Liver (tissue), 9 donors: ENCODE results near the gene TAB2. TPM values are rescaled to one million over a fixed set of nuclear protein-coding genes. Genes with fewer than 3 reads are reported as not detected.

Experiments
- DNase-seq: peaks from one replicate; pipeline ENCODE4 v3.0.0-alpha.2; 2017; ENCODE audit warnings: low spot score
- H3K27ac ChIP-seq, 2 donors: one replicate each; pipeline ENCODE4 v1.7.0; 2013; ENCODE audit warnings: inconsistent platforms in 2 of 2, low read length in 2 of 2, control low read depth in 1 of 2, low read depth in 1 of 2, mild to moderate bottlenecking in 1 of 2
- H3K27me3 ChIP-seq, 4 donors: one replicate each; pipeline versions ENCODE4 v1.6.1 to v1.7.0; 2013; ENCODE audit warnings: low read length in 3 of 4, inconsistent platforms in 1 of 4, mild to moderate bottlenecking in 1 of 4, moderate library complexity in 1 of 4; ENCODE audit not compliant: control insufficient read depth in 4 of 4, insufficient read depth in 4 of 4
- H3K36me3 ChIP-seq, 4 donors: one replicate each; pipeline versions ENCODE4 v1.6.1 to v1.7.0; 2013; ENCODE audit warnings: low read length in 3 of 4, mild to moderate bottlenecking in 3 of 4, low read depth in 1 of 4, moderate library complexity in 1 of 4; ENCODE audit not compliant: control insufficient read depth in 4 of 4, insufficient read depth in 3 of 4
- H3K4me1 ChIP-seq, 4 donors: one replicate each; pipeline versions ENCODE4 v1.6.1 to v1.7.0; 2013; ENCODE audit warnings: low read length in 3 of 4, mild to moderate bottlenecking in 3 of 4, moderate library complexity in 1 of 4; ENCODE audit not compliant: control insufficient read depth in 4 of 4, insufficient read depth in 4 of 4
- H3K4me3 ChIP-seq, 3 donors: one replicate each; pipeline versions ENCODE4 v1.6.1 to v1.7.0; 2013; ENCODE audit warnings: low read length in 3 of 3, control low read depth in 1 of 3, low read depth in 1 of 3, mild to moderate bottlenecking in 1 of 3
- H3K9ac ChIP-seq, 2 donors: one replicate each; pipeline ENCODE4 v1.7.0; 2013; ENCODE audit warnings: low read length in 2 of 2, mild to moderate bottlenecking in 2 of 2, moderate library complexity in 2 of 2, control low read depth in 1 of 2, low read depth in 1 of 2
- H3K9me3 ChIP-seq, 4 donors: one replicate each; pipeline versions ENCODE4 v1.6.1 to v1.7.0; 2013; ENCODE audit warnings: low read length in 3 of 4; ENCODE audit not compliant: control insufficient read depth in 4 of 4
- ATF3 ChIP-seq: IDR thresholded peaks from 2 replicates; pipeline ENCODE4 v1.6.1; 2016; ENCODE audit warnings: antibody characterized with exemption
- EGR1 ChIP-seq, 2 donors: IDR thresholded peaks; 2 replicates each; pipeline ENCODE4 v1.6.1; 2016 to 2018; ENCODE audit warnings: antibody characterized with exemption in 2 of 2, low read depth in 2 of 2
- FOXA1 ChIP-seq: IDR thresholded peaks from 2 replicates; pipeline ENCODE4 v1.6.1; 2016; ENCODE audit warnings: antibody characterized with exemption
- GABPA ChIP-seq, 2 donors: IDR thresholded peaks in 1 of 2; conservative IDR thresholded peaks in 1 of 2; 2 replicates each; pipeline ENCODE4 v1.6.1; 2016; ENCODE audit warnings: antibody characterized with exemption in 2 of 2, mild to moderate bottlenecking in 1 of 2, moderate library complexity in 1 of 2
- HNF4A ChIP-seq, 2 donors: conservative IDR thresholded peaks; 2 replicates each; pipeline ENCODE4 v1.6.1; 2016; ENCODE audit warnings: antibody characterized with exemption in 2 of 2, mild to moderate bottlenecking in 2 of 2
- JUND ChIP-seq, 2 donors: IDR thresholded peaks; 2 replicates each; pipeline ENCODE4 v1.6.1; 2016; ENCODE audit warnings: antibody characterized with exemption in 2 of 2
- NR2F2 ChIP-seq: IDR thresholded peaks from 2 replicates; pipeline ENCODE4 v1.6.1; 2016; ENCODE audit warnings: antibody characterized with exemption
- RAD21 ChIP-seq, 2 donors: IDR thresholded peaks; 2 replicates each; pipeline ENCODE4 v1.6.1; 2016; ENCODE audit warnings: antibody characterized with exemption in 2 of 2, mild to moderate bottlenecking in 2 of 2
- RXRA ChIP-seq, 2 donors: IDR thresholded peaks; 2 replicates each; pipeline ENCODE4 v1.6.1; 2017 to 2018; ENCODE audit warnings: antibody characterized with exemption in 2 of 2, mild to moderate bottlenecking in 1 of 2
- SP1 ChIP-seq: IDR thresholded peaks from 2 replicates; pipeline ENCODE4 v1.6.1; 2018; ENCODE audit warnings: antibody characterized with exemption, mild to moderate bottlenecking
- TAF1 ChIP-seq: conservative IDR thresholded peaks from 2 replicates; pipeline ENCODE4 v1.6.1; 2016; ENCODE audit warnings: antibody characterized with exemption, mild to moderate bottlenecking
- ZBTB33 ChIP-seq: IDR thresholded peaks from 2 replicates; pipeline ENCODE4 v1.6.1; 2016; ENCODE audit warnings: antibody characterized with exemption
- WGBS: extraction: QIAGEN DNeasy Blood & Tissue Kit; methylation state at CpG from one replicate; pipeline ENCODE4 v1.1.7; 2013; 5-methylcytosine and 5-hydroxymethylcytosine counted together
- polyA plus RNA-seq, 2 donors: library from polyadenylated mRNA; stranded (reverse) in 1 of 2; unstranded in 1 of 2; fragments of 200-250 nt in 1 of 2; fragments of >200 nt in 1 of 2; fragmentation: Nextera tagmentation in 1 of 2; extraction: Ambion mirVana in 1 of 2; gene quantifications; one replicate each; pipeline versions ENCODE4 v1.2.1 to v1.2.3, GENCODE V29; 2013 to 2015
- total RNA-seq, 2 donors: library from RNA; depleted of rRNA; stranded (reverse); fragments of >200 nt; gene quantifications; one replicate each; pipeline ENCODE4 v1.2.3, GENCODE V29; 2014
- TF ChIP-seq, protein P1 (sequence below): fragments of 150-350 bp; IDR thresholded peaks from 2 replicates; pipeline ENCODE4 v1.5.1; 2017; ENCODE audit warnings: improper control_type of control experiment, low read depth, low read length; ENCODE audit not compliant: missing input control
- donor health status: healthy.
- donor health status: healthy.
- donor health status: healthy.
- donor health status: healthy.
- donor health status: healthy.

TAB2 gene
- total and polyA plus RNA-seq, 4 donors, result 10.5 to 25.6 (median 18.0) TPM

DNA sequence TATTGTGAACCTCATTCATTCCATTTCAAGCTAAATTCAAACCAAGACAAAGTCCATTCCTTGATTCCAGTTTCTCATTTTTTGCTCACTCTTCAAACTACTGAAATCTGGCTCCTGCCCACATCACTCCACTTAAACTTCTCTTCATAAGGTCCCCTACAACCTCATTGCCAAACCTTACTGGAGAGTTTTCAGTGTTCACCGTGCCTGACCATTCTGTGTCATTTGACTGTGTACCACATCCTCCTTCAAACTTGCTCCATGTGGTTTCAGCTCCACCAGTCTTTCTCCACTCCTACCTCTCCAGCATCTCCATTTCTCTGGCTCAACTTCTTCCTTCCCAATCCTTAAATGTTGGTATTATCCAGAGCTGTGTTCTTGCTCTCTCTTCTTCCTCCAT, 38.5 kb upstream of the TAB2 start:
- 84% methylated on average over 1 of the region's 1 CpG for WGBS
- TF ChIP-seq ZBTB33, result no peak
- TF ChIP-seq TAF1, result no peak
- TF ChIP-seq NR2F2, result no peak
- no peak for TF ChIP-seq EGR1 (IDR thresholded peaks at IDR 0.05; ENCODE audit: low read depth in 2 of 2)
- TF ChIP-seq HNF4A (conservative IDR thresholded peaks at IDR 0.05), result no peak
- no peak for TF ChIP-seq JUND (IDR thresholded peaks at IDR 0.05)
- TF ChIP-seq RAD21 (IDR thresholded peaks at IDR 0.05), result no peak
- TF ChIP-seq GABPA (IDR thresholded peaks at IDR 0.05 in 1 of 2, conservative IDR thresholded peaks at IDR 0.05 in 1 of 2), result no peak
- TF ChIP-seq ATF3, result no peak

DNA sequence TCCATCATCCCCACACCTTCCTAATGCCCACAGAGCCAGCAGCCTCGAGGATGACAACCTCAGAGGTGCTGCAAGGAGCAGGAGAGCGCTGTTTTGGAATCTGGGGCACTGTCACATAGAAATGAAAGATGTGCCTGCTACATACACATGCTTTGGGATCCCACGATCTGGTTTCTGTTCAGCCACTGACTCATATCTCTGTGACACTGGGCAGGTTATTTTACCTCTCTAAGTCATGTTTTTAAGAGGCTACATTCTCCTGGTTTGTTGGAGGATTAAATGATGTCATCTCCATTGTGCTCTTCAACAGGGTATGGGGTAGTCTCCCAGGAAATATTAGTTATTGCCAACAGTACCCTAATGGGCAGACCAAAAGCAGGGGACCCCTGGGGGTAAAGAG, 32.6 kb upstream of the TAB2 start:
- 78% methylated on average over 3 of the region's 3 CpGs for WGBS
- Histone ChIP-seq H3K4me3 (no peak overlapping the region), H3K9ac (no peak overlapping the region), H3K27ac (no peak overlapping the region), H3K9me3 (no peaks in the 10 kb centered on the region), H3K36me3 (no peaks in the 10 kb centered on the region), H3K27me3 (no peaks in the 10 kb centered on the region), H3K4me1 (no peaks in the 10 kb centered on the region)
- no peak for DNase-seq
- TF ChIP-seq ZBTB33 (no peak), RAD21 (IDR thresholded peaks at IDR 0.05) (no peak), TAF1 (no peak), NR2F2 (no peak), FOXA1 (no peak)
- TF ChIP-seq, protein P1, sequence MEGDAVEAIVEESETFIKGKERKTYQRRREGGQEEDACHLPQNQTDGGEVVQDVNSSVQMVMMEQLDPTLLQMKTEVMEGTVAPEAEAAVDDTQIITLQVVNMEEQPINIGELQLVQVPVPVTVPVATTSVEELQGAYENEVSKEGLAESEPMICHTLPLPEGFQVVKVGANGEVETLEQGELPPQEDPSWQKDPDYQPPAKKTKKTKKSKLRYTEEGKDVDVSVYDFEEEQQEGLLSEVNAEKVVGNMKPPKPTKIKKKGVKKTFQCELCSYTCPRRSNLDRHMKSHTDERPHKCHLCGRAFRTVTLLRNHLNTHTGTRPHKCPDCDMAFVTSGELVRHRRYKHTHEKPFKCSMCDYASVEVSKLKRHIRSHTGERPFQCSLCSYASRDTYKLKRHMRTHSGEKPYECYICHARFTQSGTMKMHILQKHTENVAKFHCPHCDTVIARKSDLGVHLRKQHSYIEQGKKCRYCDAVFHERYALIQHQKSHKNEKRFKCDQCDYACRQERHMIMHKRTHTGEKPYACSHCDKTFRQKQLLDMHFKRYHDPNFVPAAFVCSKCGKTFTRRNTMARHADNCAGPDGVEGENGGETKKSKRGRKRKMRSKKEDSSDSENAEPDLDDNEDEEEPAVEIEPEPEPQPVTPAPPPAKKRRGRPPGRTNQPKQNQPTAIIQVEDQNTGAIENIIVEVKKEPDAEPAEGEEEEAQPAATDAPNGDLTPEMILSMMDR, result no peak

More for the DNA sequence above, 38.5 kb upstream of the TAB2 start:
- Histone ChIP-seq H3K9me3 (no peaks in the 10 kb centered on the region), H3K4me1 (no peaks in the 10 kb centered on the region), H3K36me3 (no peaks in the 10 kb centered on the region), H3K27ac (no peak overlapping the region), H3K9ac (no peak overlapping the region), H3K4me3 (no peak overlapping the region), H3K27me3 (no peaks in the 10 kb centered on the region)
- no peak for DNase-seq

DNA sequence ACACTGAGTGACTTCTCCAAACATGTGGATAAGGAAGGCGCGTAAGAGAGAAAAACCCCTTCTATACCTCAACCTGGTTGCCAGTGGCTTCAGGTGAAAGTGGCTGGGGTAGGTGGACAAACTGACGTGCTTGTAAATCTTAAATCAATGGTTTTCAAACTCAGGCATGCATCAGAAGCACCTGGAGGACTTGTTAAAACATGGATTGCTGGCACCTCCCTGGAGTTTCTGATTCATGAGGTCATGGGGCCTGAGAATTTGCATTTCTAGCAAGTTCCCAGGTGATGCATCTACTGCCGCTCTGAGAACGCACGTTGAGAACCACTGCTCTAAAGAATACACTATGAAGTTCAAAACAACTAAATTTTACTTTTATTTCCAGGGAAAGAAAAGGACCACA, 31.9 kb upstream of the TAB2 start:
- no peak overlapping the region for H3K9ac ChIP-seq
- TF ChIP-seq FOXA1 (no peak), SP1 (no peak), GABPA (IDR thresholded peaks at IDR 0.05 in 1 of 2, conservative IDR thresholded peaks at IDR 0.05 in 1 of 2) (no peak), RXRA (IDR thresholded peaks at IDR 0.05) (no peak)
- H3K9me3 ChIP-seq, result no peaks in the 10 kb centered on the region
- no peak overlapping the region for H3K4me3 ChIP-seq
- no peaks in the 10 kb centered on the region for H3K36me3 ChIP-seq
- H3K27me3 ChIP-seq, result no peaks in the 10 kb centered on the region
- no peak overlapping the region for H3K27ac ChIP-seq
- DNase-seq, result no peak
- no peaks in the 10 kb centered on the region for H3K4me1 ChIP-seq
- 90% methylated on average over 6 of the region's 6 CpGs for WGBS
